Panc1 (cell line): Measurements from ENCODE around the gene FTMT. TPM values are rescaled to one million over a fixed set of nuclear protein-coding genes. Genes with fewer than 3 reads are reported as not detected.

ENCODE experiments used
- ATAC-seq: fragments of 200-7000 bp; cut with Tn5 transposase; 2 replicates; pipeline ENCODE4 v1.9.1; 2020; ENCODE audit warnings: mild to moderate bottlenecking, moderate library complexity
- BruUV-seq: library from RNA; stranded (reverse); fragments of 400-500 nt; replicated peaks from 2 replicates; lab custom pipeline; 2021; lab: Mats Ljungman, UMichigan
- CTCF ChIA-PET: fragments of 300-600 bp; sonication (Branson Sonifier 250); formaldehyde crosslinking; loops from one replicate; lab custom pipeline; 2022; ENCODE audit warnings: antibody characterized with exemption; lab: Charles Lee
- POLR2A ChIA-PET: fragments of 300-600 bp; sonication (Branson Sonifier 250); formaldehyde crosslinking; loops from one replicate; lab custom pipeline; 2022; ENCODE audit warnings: antibody characterized with exemption; lab: Charles Lee
- DNase-seq: peaks from one replicate; pipeline ENCODE4 v3.0.0-alpha.2; 2010; ENCODE audit warnings: low read depth, low spot score
- H3K27ac ChIP-seq: 2 replicates; pipeline ENCODE4 v1.5.1; 2011; ENCODE audit warnings: mild to moderate bottlenecking, low read length, inconsistent platforms
- H3K27me3 ChIP-seq: fragments of 200-500 bp; sonication (Bioruptor generic); 2 replicates; pipeline ENCODE4 v1.6.0; 2014; ENCODE audit warnings: low read length, inconsistent platforms; ENCODE audit not compliant: control insufficient read depth, insufficient read depth
- H3K36me3 ChIP-seq: fragments of 200-500 bp; sonication (Bioruptor generic); 2 replicates; pipeline ENCODE4 v1.5.1; 2014; ENCODE audit warnings: inconsistent platforms, mild to moderate bottlenecking, low read length, moderate library complexity; ENCODE audit not compliant: control insufficient read depth, insufficient read depth
- H3K4me1 ChIP-seq: 2 replicates; pipeline ENCODE4 v1.5.1; 2011; ENCODE audit warnings: inconsistent platforms, mild to moderate bottlenecking, low read length, moderate library complexity; ENCODE audit not compliant: control insufficient read depth, insufficient read depth
- H3K4me3 ChIP-seq, 2 experiments: 2 replicates each; pipeline ENCODE4 v1.5.1; 2011 to 2012; ENCODE audit warnings: low read depth in 2 of 2, low read length in 2 of 2, mild to moderate bottlenecking in 2 of 2, inconsistent platforms in 1 of 2, moderate library complexity in 1 of 2
- H3K9me3 ChIP-seq: fragments of 200-500 bp; sonication (Bioruptor generic); 2 replicates; pipeline ENCODE4 v1.5.1; 2014; ENCODE audit warnings: low read depth, mild to moderate bottlenecking, inconsistent platforms, low read length, moderate library complexity; ENCODE audit not compliant: control insufficient read depth, insufficient read depth
- POLR2AphosphoS5 ChIP-seq: IDR thresholded peaks from 2 replicates; pipeline ENCODE4 v1.6.1; 2012; ENCODE audit warnings: mild to moderate bottlenecking, low read depth, low read length, moderate library complexity
- SIN3A ChIP-seq: IDR thresholded peaks from 2 replicates; pipeline ENCODE4 v1.6.1; 2012; ENCODE audit warnings: low read depth, mild to moderate bottlenecking, low read length, moderate library complexity, borderline replicate concordance; ENCODE audit not compliant: insufficient read depth
- TCF7L2 ChIP-seq: IDR thresholded peaks from 2 replicates; pipeline ENCODE4 v1.6.1; 2011; ENCODE audit warnings: mild to moderate bottlenecking, low read depth, low read length, inconsistent platforms
- in situ Hi-C: cut with HindIII; loops from 2 replicates; pipeline ENCODE4 v1.10.0; 2016; ENCODE audit warnings: low sequenced_read_pairs, low pct_unique_long_range_greater_than_20kb
- intact Hi-C: fragments of 100-400 bp; cut with micrococcal nuclease; formaldehyde crosslinking; loops from one replicate; pipeline ENCODE4 v1.10.0; 2022; ENCODE audit not compliant: unreplicated experiment
- total RNA-seq: library from RNA; stranded (reverse); gene quantifications from one replicate; pipeline ENCODE4 v1.2.1, GENCODE V29; 2021; ENCODE audit not compliant: unreplicated experiment
- TF ChIP-seq, protein P1 (sequence below): fragments of 450-650 bp; IDR thresholded peaks from 2 replicates; pipeline ENCODE4 v1.5.1; 2017; ENCODE audit warnings: mild to moderate bottlenecking
- TF ChIP-seq, protein P2 (sequence below), 2 experiments: IDR thresholded peaks; 2 replicates each; pipeline ENCODE4 v1.6.1; 2011 to 2012; ENCODE audit warnings: low read depth in 2 of 2, control low read depth in 1 of 2, low read length in 1 of 2, mild to moderate bottlenecking in 1 of 2, moderate library complexity in 1 of 2; ENCODE audit not compliant: insufficient read depth in 1 of 2

Gene FTMT
- total RNA-seq, 1 experiment from 2014 or later: not detected

DNA sequence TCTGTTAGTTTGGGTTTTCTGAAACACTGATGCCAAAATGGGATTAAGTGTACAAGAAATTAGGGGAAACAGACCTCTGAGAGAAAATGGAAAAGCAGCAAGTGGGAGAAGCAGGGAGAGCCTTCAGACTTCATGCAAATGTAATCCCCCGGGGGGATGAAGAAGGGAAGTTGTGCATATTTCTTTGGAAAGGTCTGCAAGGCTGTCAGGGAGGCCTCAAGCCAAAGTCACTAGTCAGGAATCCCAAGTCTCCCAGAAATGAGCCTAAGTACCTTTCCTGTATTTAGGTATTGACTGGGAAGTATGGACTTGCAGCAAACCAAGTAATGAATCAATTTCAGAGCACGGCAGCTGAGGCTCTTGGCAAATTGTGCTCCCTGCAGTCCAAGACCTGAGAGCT, 2.2 kb downstream of the FTMT start:
- no peaks in the 10 kb centered on the region for H3K9me3 ChIP-seq
- CTCF ChIA-PET: no interaction called here
- intact Hi-C loops (no loop called here), in situ Hi-C loops (no loop called here)
- no peaks in the 10 kb centered on the region for H3K36me3 ChIP-seq
- H3K4me1 ChIP-seq: no peaks in the 10 kb centered on the region
- H3K27ac ChIP-seq: no peak overlapping the region
- no peak overlapping the region for H3K4me3 ChIP-seq
- no TSS peak for BruUV-seq
- ATAC-seq: no peak
- POLR2A ChIA-PET: no interaction called here
- H3K27me3 ChIP-seq: 0 out of 2 replicates have a peak, but pooled peaks cover 2% of the 10 kb centered on the region
- TF ChIP-seq SIN3A (no peak), TCF7L2 (no peak), POLR2AphosphoS5 (no peak)
- TF ChIP-seq, protein P1, sequence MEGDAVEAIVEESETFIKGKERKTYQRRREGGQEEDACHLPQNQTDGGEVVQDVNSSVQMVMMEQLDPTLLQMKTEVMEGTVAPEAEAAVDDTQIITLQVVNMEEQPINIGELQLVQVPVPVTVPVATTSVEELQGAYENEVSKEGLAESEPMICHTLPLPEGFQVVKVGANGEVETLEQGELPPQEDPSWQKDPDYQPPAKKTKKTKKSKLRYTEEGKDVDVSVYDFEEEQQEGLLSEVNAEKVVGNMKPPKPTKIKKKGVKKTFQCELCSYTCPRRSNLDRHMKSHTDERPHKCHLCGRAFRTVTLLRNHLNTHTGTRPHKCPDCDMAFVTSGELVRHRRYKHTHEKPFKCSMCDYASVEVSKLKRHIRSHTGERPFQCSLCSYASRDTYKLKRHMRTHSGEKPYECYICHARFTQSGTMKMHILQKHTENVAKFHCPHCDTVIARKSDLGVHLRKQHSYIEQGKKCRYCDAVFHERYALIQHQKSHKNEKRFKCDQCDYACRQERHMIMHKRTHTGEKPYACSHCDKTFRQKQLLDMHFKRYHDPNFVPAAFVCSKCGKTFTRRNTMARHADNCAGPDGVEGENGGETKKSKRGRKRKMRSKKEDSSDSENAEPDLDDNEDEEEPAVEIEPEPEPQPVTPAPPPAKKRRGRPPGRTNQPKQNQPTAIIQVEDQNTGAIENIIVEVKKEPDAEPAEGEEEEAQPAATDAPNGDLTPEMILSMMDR: no peak
- TF ChIP-seq, protein P2, sequence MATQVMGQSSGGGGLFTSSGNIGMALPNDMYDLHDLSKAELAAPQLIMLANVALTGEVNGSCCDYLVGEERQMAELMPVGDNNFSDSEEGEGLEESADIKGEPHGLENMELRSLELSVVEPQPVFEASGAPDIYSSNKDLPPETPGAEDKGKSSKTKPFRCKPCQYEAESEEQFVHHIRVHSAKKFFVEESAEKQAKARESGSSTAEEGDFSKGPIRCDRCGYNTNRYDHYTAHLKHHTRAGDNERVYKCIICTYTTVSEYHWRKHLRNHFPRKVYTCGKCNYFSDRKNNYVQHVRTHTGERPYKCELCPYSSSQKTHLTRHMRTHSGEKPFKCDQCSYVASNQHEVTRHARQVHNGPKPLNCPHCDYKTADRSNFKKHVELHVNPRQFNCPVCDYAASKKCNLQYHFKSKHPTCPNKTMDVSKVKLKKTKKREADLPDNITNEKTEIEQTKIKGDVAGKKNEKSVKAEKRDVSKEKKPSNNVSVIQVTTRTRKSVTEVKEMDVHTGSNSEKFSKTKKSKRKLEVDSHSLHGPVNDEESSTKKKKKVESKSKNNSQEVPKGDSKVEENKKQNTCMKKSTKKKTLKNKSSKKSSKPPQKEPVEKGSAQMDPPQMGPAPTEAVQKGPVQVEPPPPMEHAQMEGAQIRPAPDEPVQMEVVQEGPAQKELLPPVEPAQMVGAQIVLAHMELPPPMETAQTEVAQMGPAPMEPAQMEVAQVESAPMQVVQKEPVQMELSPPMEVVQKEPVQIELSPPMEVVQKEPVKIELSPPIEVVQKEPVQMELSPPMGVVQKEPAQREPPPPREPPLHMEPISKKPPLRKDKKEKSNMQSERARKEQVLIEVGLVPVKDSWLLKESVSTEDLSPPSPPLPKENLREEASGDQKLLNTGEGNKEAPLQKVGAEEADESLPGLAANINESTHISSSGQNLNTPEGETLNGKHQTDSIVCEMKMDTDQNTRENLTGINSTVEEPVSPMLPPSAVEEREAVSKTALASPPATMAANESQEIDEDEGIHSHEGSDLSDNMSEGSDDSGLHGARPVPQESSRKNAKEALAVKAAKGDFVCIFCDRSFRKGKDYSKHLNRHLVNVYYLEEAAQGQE (IDR thresholded peaks at IDR 0.05; ENCODE audit: insufficient read depth in 1 of 2, low read depth in 2 of 2, low read length in 1 of 2): no peak
- no peak for DNase-seq

DNA sequence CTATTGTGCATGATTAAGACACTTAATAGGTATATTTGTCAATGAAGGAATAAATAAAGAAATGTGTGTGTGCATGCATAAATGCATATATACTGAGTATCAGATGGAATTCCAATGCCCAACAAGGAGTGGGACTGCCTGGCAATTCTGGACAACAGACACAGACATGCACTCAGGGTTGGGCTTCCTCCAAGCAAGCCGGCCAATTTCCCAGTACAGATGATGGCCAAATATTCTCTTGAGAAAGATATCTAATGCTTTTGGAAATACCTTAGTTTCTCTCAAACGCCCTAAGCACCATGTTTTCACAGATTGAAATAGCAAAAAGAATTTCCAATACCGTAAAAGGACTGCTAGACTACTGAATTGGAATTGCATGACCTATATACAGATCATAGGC, 11.1 kb downstream of the FTMT start:
- ATAC-seq (no peak), DNase-seq (no peak)
- H3K27ac ChIP-seq: no peak overlapping the region
- no TSS peak for BruUV-seq
- TF ChIP-seq, protein P1: no peak
- no peak for TF ChIP-seq POLR2AphosphoS5
- POLR2A ChIA-PET: no interaction called here
- no peaks in the 10 kb centered on the region for H3K4me1 ChIP-seq
- no peaks in the 10 kb centered on the region for H3K9me3 ChIP-seq
- H3K36me3 ChIP-seq: no peaks in the 10 kb centered on the region
- H3K27me3 ChIP-seq: no peaks in the 10 kb centered on the region; the same call in 1 of the 2 replicates
- intact Hi-C loops (no loop called here), in situ Hi-C loops (no loop called here)
- H3K4me3 ChIP-seq: no peak overlapping the region
- CTCF ChIA-PET: no interaction called here
